H7 (cell line): ENCODE measurements around the gene MTNR1A. TPM values are rescaled to one million over a fixed set of nuclear protein-coding genes. Genes with fewer than 3 reads are reported as not detected.

Experiments used
- DNase-seq: peaks from one replicate; pipeline ENCODE4 v3.0.0; 2012
- H3K27me3 ChIP-seq: 2 replicates; pipeline ENCODE4 v1.6.0; 2011; ENCODE audit warnings: mild to moderate bottlenecking, low read length; ENCODE audit not compliant: control insufficient read depth, insufficient read depth
- H3K36me3 ChIP-seq: replicated peaks from 2 replicates; pipeline ENCODE4 v1.5.1; 2011; ENCODE audit warnings: low read length; ENCODE audit not compliant: control insufficient read depth, insufficient read depth
- H3K4me3 ChIP-seq: 2 replicates; pipeline ENCODE4 v1.5.1; 2011; ENCODE audit warnings: low read depth, mild to moderate bottlenecking, control low read depth, low read length, moderate library complexity; ENCODE audit not compliant: insufficient read depth
- total RNA-seq: library from RNA; depleted of rRNA; stranded (reverse); fragments of >200 nt; shearing (Covaris generic); gene quantifications from 2 replicates; pipeline ENCODE4 v1.2.3, GENCODE V29; 2014

MTNR1A gene
- total RNA-seq, 1 experiment from 2014 or later: 0.76 TPM

GRCh38 chr4:186584912-186585311, 29.5 kb upstream of the MTNR1A start:
- H3K4me3 ChIP-seq: no peak overlapping the region
- no peak for DNase-seq
- no peaks in the 10 kb centered on the region for H3K27me3 ChIP-seq
- peaks cover 1% of the 10 kb centered on the region for H3K36me3 ChIP-seq

DNA sequence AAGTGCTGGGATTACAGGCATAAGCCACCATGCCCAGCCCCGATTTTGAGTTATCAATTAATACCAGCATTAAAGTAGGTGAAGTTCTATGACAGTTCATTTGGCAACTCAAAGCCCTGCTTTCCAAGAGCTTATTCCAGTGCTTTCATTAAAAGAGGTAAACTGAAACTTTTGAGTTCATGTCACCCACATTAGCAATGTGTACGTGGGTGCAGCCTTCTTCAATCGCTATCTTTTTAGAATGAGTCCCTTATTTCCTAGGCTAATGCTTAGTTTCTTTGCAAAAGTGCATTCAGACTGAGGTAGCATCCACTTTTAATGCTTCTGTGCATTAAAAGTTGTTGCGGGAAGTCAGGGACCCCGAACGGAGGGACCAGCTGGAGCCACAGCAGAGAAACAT, 26.1 kb upstream of the MTNR1A start:
- no peaks in the 10 kb centered on the region for H3K27me3 ChIP-seq
- no peak for DNase-seq
- no peak overlapping the region for H3K4me3 ChIP-seq
- H3K36me3 ChIP-seq: peaks cover 1% of the 10 kb centered on the region; the same call in 1 of the 2 replicates

DNA sequence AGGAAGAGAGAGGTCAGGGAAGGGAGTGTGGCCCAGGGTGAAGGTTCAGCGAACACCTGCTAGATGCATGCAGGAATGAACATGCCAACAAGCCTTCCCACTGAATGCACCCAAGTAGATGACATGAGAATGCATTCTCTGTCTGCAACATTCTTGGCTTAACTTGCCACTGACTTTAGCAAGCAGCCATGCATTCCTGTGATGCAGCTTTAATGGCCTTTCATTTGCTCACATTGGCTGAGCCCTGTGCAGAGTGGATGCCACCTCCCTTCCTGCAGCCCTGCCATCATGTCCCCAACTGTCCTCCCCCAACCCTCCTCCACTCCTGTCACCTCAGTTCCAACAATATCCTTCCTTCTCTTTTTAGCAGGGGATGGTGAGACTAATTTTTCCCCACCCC, 25.3 kb upstream of the MTNR1A start:
- Histone ChIP-seq H3K36me3 (no peaks in the 10 kb centered on the region; the same call in 1 of the 2 replicates), H3K4me3 (no peak overlapping the region), H3K27me3 (no peaks in the 10 kb centered on the region)
- DNase-seq: no peak

DNA sequence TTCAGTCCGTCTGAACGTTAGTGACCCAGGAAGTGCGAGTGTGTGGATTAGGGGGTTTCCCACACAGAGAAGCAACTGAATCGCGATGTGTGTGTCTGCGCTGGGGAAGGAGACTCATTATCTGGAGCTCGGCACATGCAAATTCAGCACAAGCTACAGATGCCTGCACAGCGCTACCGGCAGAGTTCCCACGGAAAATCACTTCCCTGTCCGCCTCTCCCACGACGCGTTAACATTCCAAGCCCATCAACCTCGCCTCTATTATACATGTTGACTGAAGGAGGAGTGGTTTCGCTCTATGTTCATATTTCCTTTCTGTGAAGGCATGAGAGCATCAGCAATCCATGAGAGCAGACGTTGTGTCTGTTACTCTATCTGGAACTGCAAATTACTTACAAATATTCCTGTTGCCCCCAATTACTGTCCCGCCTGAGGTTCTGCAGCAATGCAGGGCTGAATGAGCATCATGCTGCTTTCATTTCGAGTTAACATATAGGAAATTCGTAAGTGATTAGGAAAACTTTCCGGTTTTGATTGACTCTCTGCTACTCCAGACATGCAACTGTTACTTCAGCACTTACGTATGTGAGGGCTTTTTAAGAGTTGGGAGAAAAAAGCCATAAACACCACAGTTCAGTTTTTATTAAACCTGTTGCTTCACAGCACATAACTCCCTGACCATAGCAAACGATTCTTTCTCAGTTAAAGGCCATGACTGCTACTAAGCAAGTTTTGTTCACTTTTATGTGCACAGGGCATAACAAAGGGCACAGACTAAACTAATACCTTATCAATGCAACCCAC, 15.0 kb upstream of the MTNR1A start:
- no peaks in the 10 kb centered on the region for H3K36me3 ChIP-seq
- no peak for DNase-seq
- no peak overlapping the region for H3K4me3 ChIP-seq
- no peaks in the 10 kb centered on the region for H3K27me3 ChIP-seq

- Histone ChIP-seq H3K36me3 (no peaks in the 10 kb centered on the region), H3K27me3 (no peaks in the 10 kb centered on the region), H3K4me3 (no peak overlapping the region)
- no peak for DNase-seq
Observed at GRCh38 chr4:186569533-186570192, 14.3 kb upstream of the MTNR1A start.

- Histone ChIP-seq H3K4me3 (no peak overlapping the region), H3K36me3 (no peaks in the 10 kb centered on the region), H3K27me3 (no peaks in the 10 kb centered on the region)
- no peak for DNase-seq
Observed at GRCh38 chr4:186566068-186566467, 10.7 kb upstream of the MTNR1A start.

GRCh38 chr4:186563761-186564160, 8.4 kb upstream of the MTNR1A start:
- no peak for DNase-seq
- Histone ChIP-seq H3K4me3 (no peak overlapping the region), H3K27me3 (no peaks in the 10 kb centered on the region), H3K36me3 (no peaks in the 10 kb centered on the region)

GRCh38 chr4:186561748-186562147, 6.4 kb upstream of the MTNR1A start:
- Histone ChIP-seq H3K36me3 (no peaks in the 10 kb centered on the region), H3K4me3 (no peak overlapping the region), H3K27me3 (no peaks in the 10 kb centered on the region)
- DNase-seq: no peak

DNA sequence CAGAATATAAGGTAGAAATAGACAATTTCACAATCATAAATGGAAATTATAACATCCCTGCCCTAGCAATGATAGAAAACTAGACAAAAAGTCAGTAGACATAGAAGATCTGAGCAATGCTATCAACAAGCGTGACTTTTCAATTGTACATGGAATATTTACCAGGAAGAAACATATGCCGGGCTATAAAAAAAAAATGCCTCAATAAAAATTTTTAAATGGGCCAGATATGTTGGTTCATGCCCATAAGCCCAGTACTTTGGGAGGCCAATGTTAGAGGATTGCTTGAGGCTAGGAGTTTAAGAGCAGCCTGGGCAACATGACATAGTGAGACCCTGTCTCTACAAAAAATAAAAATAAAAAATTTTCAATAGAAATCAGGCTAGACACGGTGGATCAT, 5.3 kb upstream of the MTNR1A start:
- H3K4me3 ChIP-seq: no peak overlapping the region

GRCh38 chr4:186557486-186557885, 2.1 kb upstream of the MTNR1A start:
- no peaks in the 10 kb centered on the region for H3K36me3 ChIP-seq
- no peak overlapping the region for H3K4me3 ChIP-seq
- peaks cover 11% of the 10 kb centered on the region for H3K27me3 ChIP-seq
- DNase-seq: no peak

More for the DNA sequence above, 5.3 kb upstream of the MTNR1A start:
- no peak for DNase-seq
- Histone ChIP-seq H3K36me3 (no peaks in the 10 kb centered on the region), H3K27me3 (peaks cover 2% of the 10 kb centered on the region; the same call in 1 of the 2 replicates)

GRCh38 chr4:186557061-186557460, 1.7 kb upstream of the MTNR1A start:
- DNase-seq: no peak
- Histone ChIP-seq H3K4me3 (no peak overlapping the region), H3K27me3 (peaks cover 11% of the 10 kb centered on the region), H3K36me3 (no peaks in the 10 kb centered on the region)

DNA sequence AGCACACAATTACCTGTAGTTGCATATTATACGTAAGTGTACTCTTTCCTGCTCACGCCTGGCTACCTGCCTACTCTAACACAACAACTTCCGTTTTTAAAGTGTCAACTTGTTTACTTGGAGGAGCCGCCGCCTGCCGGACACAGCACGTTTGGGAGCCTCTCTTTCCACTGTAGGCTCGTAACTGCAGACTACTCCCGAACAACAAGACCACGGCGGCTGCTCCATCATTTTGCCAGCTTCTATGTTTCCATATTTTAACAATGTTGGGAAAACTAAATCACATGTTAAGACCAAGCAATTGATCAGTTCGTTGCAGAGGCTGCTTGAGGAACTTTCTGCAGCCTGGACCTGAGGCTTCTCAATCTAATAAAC, 841 bp downstream of the MTNR1A start:
- DNase-seq: peak; percentile 68
- H3K4me3 ChIP-seq: peak overlapping the region; percentile 61
- H3K36me3 ChIP-seq: no peaks in the 10 kb centered on the region
- peaks cover 11% of the 10 kb centered on the region for H3K27me3 ChIP-seq

DNA sequence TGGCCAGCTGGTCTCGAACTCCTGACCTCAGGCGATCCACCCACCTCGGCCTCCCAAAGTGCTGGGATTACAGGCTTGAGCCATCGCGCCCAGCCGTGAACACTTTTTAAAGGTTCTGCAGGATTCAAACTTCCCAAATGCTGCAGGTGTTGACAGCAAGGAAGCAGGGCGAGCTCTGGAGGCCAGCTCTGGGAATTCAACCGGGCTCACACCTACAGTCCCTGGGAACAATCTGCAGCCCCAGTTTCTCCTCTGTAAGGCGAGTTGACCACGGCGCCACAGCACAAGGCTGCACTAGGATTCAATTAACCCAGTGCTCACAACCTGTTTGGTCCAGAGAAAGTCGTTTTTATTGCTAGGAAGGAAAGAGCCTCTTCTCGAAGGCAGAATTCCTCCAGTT, 1.6 kb downstream of the MTNR1A start:
- peak; percentile 62 for DNase-seq
- Histone ChIP-seq H3K27me3 (peaks cover 11% of the 10 kb centered on the region), H3K4me3 (no peak overlapping the region), H3K36me3 (no peaks in the 10 kb centered on the region)

DNA sequence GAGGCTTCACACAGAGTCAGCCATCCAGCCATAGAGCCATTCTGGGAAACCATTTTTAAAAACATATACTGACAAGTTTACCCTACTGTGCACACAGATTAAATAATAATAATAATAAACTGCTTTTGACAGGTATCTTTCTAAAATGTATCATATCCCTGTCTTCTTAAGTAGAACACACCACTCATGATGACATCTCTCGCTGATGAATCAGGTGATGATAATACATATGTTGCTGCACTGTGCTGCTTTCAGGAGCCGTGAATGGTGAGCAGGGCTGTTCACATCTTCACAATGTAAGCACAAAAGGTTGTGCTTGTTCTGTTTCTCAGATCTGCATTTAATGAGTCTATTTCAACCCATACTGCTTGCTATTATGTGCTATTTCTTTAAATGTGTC, 3.5 kb downstream of the MTNR1A start:
- H3K36me3 ChIP-seq: no peaks in the 10 kb centered on the region
- peaks cover 11% of the 10 kb centered on the region for H3K27me3 ChIP-seq

DNA sequence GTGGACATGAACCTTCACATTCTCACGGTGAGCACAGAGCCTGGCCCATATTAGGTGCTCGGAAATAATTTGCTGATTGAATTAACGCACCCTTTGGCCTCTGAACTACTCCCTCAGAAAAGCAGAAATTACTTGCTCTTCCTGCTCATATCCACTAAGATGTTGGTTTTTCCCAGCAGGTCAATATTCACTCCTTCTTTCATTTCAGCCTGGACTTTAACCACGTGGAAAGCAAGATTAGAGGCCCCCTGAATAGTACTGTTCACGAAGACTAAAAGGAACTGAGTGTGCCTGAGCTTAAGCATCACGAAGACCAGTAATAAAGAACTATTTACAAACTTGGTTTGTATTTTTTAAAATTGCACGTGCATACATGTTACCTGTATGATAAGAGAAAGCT, 9.9 kb downstream of the MTNR1A start:
- Histone ChIP-seq H3K36me3 (no peaks in the 10 kb centered on the region), H3K4me3 (no peak overlapping the region), H3K27me3 (no peaks in the 10 kb centered on the region)
- no peak for DNase-seq

More for the DNA sequence above, 3.5 kb downstream of the MTNR1A start:
- DNase-seq: no peak
- H3K4me3 ChIP-seq: no peak overlapping the region
